HG03159 (cell line): Measurements from ENCODE around the gene SLC16A11.
"Not testable (repeated sequence)": the region's sequence is repeated elsewhere in the genome, so short reads cannot be mapped to it uniquely, and the experiment has no call there.

Experiments used
- ATAC-seq: cut with Tn5 transposase; IDR thresholded peaks from one replicate; pipeline ENCODE4 v1.9.1; 2021; ENCODE audit warnings: mild to moderate bottlenecking, moderate library complexity; ENCODE audit not compliant: unreplicated experiment

SLC16A11 gene

GRCh38 chr17:7043497-7044198, at the start of gene SLC16A11:
TSS of gene SLC16A11 (minus strand) at chr17:7044092. CDS start at chr17:7043513, 579 bp downstream.
- no peak for ATAC-seq

- not testable (repeated sequence) for ATAC-seq
These were observed 47.6 kb upstream of the SLC16A11 start for GRCh38 chr17:7091311-7092005.

GRCh38 chr17:7089570-7089969, 45.7 kb upstream of the SLC16A11 start:
- not testable (repeated sequence) for ATAC-seq

- not testable (repeated sequence) for ATAC-seq
These were observed 44.5 kb upstream of the SLC16A11 start for GRCh38 chr17:7088442-7088841.

GRCh38 chr17:7084088-7084487, 40.2 kb upstream of the SLC16A11 start:
- ATAC-seq: no peak

GRCh38 chr17:7083592-7083991, 39.7 kb upstream of the SLC16A11 start:
- no peak for ATAC-seq

GRCh38 chr17:7081341-7082062, 37.6 kb upstream of the SLC16A11 start:
- ATAC-seq: no peak

- ATAC-seq: no peak
These were observed 36.7 kb upstream of the SLC16A11 start for GRCh38 chr17:7080456-7081041.

- no peak for ATAC-seq
These were observed 35.9 kb upstream of the SLC16A11 start, which contains the start of gene CLEC10A for GRCh38 chr17:7079581-7080455. TSS of gene CLEC10A (minus strand) at chr17:7080251. CDS start at chr17:7078812, 1,439 bp downstream.

GRCh38 chr17:7078711-7079110, 34.8 kb upstream of the SLC16A11 start:
- no peak for ATAC-seq

- no peak for ATAC-seq
These were observed 34.1 kb upstream of the SLC16A11 start for GRCh38 chr17:7077911-7078546.

- ATAC-seq: no peak
These were observed 31.0 kb upstream of the SLC16A11 start for GRCh38 chr17:7074931-7075330.

- ATAC-seq: no peak
These were observed 28.5 kb upstream of the SLC16A11 start for GRCh38 chr17:7072406-7072805.

- no peak for ATAC-seq
These were observed 26.8 kb upstream of the SLC16A11 start for GRCh38 chr17:7070712-7071111.

- ATAC-seq: no peak
These were observed 24.4 kb upstream of the SLC16A11 start for GRCh38 chr17:7068268-7068667.

GRCh38 chr17:7067198-7067597, 23.3 kb upstream of the SLC16A11 start:
- ATAC-seq: no peak

- ATAC-seq: no peak
These were observed 20.4 kb upstream of the SLC16A11 start for GRCh38 chr17:7064261-7064660.

GRCh38 chr17:7063518-7064094, 19.7 kb upstream of the SLC16A11 start:
- ATAC-seq: no peak

- ATAC-seq: no peak
These were observed 16.4 kb upstream of the SLC16A11 start for GRCh38 chr17:7060165-7060891.
